ENCODE measurements around the gene GSDMA.

DNA sequence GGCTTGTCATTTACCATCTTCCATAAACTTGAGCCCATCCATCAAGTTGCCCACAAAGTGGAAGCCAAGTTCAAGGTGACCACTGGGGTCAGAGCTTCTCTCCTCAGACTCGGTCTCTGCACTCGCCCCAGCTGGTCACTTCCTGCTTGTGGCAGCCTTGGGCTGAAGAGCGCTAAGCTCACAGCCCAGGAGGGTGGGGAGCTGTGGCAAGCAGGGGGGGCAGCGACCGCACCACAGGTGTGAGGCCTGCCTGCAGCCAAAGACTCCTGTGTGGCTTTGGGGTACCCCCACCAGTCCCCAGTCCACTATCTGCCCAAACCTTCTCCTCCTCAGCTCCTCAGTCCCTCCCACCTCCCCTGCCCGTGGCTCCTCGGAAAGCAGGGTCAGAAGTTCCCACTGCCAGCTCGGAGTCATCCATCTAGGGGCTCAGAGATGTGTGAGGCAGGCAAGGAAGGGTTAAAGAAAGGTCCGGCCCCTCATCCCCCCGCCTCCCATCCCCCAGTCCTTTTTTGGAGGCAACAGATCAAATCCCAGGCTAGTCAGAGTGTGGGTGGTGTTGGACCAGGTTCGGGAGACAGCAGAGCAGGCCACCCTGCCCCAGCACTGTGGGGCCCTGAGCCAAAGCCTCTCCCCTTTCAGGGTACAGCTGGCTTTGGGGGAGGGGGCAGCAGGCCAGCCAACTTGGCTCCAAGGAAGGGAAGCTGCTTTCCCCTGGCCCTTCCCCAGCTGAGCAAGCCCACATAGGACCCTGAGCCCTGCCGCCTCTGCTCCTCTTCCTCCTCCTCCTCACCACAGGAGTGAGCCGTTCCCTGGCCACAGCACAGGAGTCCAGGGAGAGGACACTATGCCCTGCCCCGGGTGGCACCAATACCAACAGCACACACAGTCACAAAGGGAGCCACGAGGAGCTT lies 55.7 kb downstream of the GSDMA start:
- TF ChIP-seq, protein P1, sequence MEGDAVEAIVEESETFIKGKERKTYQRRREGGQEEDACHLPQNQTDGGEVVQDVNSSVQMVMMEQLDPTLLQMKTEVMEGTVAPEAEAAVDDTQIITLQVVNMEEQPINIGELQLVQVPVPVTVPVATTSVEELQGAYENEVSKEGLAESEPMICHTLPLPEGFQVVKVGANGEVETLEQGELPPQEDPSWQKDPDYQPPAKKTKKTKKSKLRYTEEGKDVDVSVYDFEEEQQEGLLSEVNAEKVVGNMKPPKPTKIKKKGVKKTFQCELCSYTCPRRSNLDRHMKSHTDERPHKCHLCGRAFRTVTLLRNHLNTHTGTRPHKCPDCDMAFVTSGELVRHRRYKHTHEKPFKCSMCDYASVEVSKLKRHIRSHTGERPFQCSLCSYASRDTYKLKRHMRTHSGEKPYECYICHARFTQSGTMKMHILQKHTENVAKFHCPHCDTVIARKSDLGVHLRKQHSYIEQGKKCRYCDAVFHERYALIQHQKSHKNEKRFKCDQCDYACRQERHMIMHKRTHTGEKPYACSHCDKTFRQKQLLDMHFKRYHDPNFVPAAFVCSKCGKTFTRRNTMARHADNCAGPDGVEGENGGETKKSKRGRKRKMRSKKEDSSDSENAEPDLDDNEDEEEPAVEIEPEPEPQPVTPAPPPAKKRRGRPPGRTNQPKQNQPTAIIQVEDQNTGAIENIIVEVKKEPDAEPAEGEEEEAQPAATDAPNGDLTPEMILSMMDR (IDR thresholded peaks at IDR 0.05; ENCODE audit: insufficient read depth, low read depth, low read length): no peak
- no peak for TF ChIP-seq EZH2 (IDR thresholded peaks at IDR 0.05; ENCODE audit: insufficient read depth, low read length)

Measured in astrocyte (in vitro differentiated cells and primary cell).